ENCODE data around the gene MBTPS1.

DNA sequence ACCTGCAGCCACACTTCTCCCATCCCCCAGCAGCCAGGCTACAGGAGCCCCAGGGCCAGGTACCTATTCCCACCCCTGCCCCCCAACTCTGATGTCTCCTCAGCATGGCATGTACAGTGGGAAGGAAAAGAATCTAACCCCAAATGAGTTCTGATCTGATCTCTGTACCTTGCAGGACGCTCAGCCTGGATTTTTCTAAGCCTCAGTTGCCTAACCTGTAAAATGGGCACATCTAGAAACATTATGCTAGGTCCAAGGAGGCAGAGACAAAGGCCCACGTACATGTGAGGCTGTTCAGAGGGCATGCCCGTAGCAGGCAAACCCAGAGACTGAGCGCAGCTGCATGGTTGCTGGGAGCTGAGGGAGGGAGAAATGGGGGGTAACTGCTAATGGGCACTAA is 109.2 kb downstream of the MBTPS1 start:
- TF ChIP-seq, protein P1, sequence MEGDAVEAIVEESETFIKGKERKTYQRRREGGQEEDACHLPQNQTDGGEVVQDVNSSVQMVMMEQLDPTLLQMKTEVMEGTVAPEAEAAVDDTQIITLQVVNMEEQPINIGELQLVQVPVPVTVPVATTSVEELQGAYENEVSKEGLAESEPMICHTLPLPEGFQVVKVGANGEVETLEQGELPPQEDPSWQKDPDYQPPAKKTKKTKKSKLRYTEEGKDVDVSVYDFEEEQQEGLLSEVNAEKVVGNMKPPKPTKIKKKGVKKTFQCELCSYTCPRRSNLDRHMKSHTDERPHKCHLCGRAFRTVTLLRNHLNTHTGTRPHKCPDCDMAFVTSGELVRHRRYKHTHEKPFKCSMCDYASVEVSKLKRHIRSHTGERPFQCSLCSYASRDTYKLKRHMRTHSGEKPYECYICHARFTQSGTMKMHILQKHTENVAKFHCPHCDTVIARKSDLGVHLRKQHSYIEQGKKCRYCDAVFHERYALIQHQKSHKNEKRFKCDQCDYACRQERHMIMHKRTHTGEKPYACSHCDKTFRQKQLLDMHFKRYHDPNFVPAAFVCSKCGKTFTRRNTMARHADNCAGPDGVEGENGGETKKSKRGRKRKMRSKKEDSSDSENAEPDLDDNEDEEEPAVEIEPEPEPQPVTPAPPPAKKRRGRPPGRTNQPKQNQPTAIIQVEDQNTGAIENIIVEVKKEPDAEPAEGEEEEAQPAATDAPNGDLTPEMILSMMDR (conservative IDR thresholded peaks at IDR 0.05 in 1 of 2, IDR thresholded peaks at IDR 0.05 in 1 of 2; ENCODE audit: extremely low read depth in 1 of 2, insufficient read depth in 1 of 2, low read depth in 1 of 2, low read length in 2 of 2), result no peak
- TF ChIP-seq EZH2 (IDR thresholded peaks at IDR 0.05; ENCODE audit: borderline replicate concordance, low read length), result no peak
